Neuronal stem cell (in vitro differentiated cells): ENCODE measurements around the gene ANKFN1.

Experiments
- DNase-seq: peaks from one replicate; pipeline ENCODE4 v3.0.0-alpha.2; 2013; ENCODE audit warnings: low spot score
- H2AFZ ChIP-seq: one replicate; pipeline ENCODE4 v1.6.1; 2013; ENCODE audit warnings: mild to moderate bottlenecking, low read length, inconsistent platforms
- H2AK5ac ChIP-seq: 2 replicates; pipeline ENCODE4 v1.6.1; 2013; ENCODE audit warnings: low read depth, mild to moderate bottlenecking, inconsistent platforms, low read length, moderate library complexity, mixed read lengths
- H2BK120ac ChIP-seq: 2 replicates; pipeline ENCODE4 v1.6.1; 2013; ENCODE audit warnings: low read depth, mild to moderate bottlenecking, inconsistent platforms, low read length, moderate library complexity, mixed read lengths
- H2BK12ac ChIP-seq: one replicate; pipeline ENCODE4 v1.6.1; 2013; ENCODE audit warnings: low read length, inconsistent platforms
- H2BK15ac ChIP-seq: 2 replicates; pipeline ENCODE4 v1.6.1; 2013; ENCODE audit warnings: mild to moderate bottlenecking, low read length, inconsistent platforms, mixed read lengths
- H2BK5ac ChIP-seq: one replicate; pipeline ENCODE4 v1.6.1; 2013; ENCODE audit warnings: inconsistent platforms, mild to moderate bottlenecking, low read length, moderate library complexity
- H3K14ac ChIP-seq: one replicate; pipeline ENCODE4 v1.6.1; 2013; ENCODE audit warnings: low read length, inconsistent platforms
- H3K18ac ChIP-seq: 2 replicates; pipeline ENCODE4 v1.6.1; 2013; ENCODE audit warnings: low read length, inconsistent platforms
- H3K23ac ChIP-seq: 2 replicates; pipeline ENCODE4 v1.6.1; 2013; ENCODE audit warnings: low read depth, mild to moderate bottlenecking, mixed read lengths, low read length, inconsistent platforms; ENCODE audit not compliant: poor library complexity
- H3K27ac ChIP-seq: replicated peaks from 3 replicates; pipeline ENCODE4 v1.5.1; 2013; ENCODE audit warnings: low read length, inconsistent platforms
- H3K27me3 ChIP-seq, 3 experiments: 2 replicates each; pipeline ENCODE4 v1.6.1; 2013; ENCODE audit warnings: low read length in 3 of 3, mild to moderate bottlenecking in 2 of 3, inconsistent platforms in 1 of 3, low read depth in 1 of 3, mixed read lengths in 1 of 3, moderate library complexity in 1 of 3; ENCODE audit not compliant: control insufficient read depth in 3 of 3, insufficient read depth in 3 of 3
- H3K36me3 ChIP-seq, 2 donors: replicated peaks in 1 of 2; 2 replicates each; pipeline ENCODE4 v1.6.1; 2013; ENCODE audit warnings: low read length in 2 of 2; ENCODE audit not compliant: control insufficient read depth in 2 of 2, insufficient read depth in 2 of 2
- H3K4ac ChIP-seq: 2 replicates; pipeline ENCODE4 v1.6.1; 2013; ENCODE audit warnings: inconsistent platforms, mild to moderate bottlenecking, low read length, moderate library complexity
- H3K4me1 ChIP-seq, 2 donors: 1 replicate in 1 of 2; 2 replicates in 1 of 2; pipeline ENCODE4 v1.6.1; 2013; ENCODE audit warnings: low read length in 2 of 2, low read depth in 1 of 2; ENCODE audit not compliant: control insufficient read depth in 2 of 2, insufficient read depth in 1 of 2
- H3K4me2 ChIP-seq: one replicate; pipeline ENCODE4 v1.6.1; 2013; ENCODE audit warnings: mild to moderate bottlenecking, low read length, inconsistent platforms; ENCODE audit not compliant: insufficient read depth, poor library complexity, severe bottlenecking
- H3K4me3 ChIP-seq, 2 donors: 2 replicates each; pipeline ENCODE4 v1.5.1; 2013; ENCODE audit warnings: low read length in 2 of 2, mild to moderate bottlenecking in 2 of 2, inconsistent platforms in 1 of 2, moderate library complexity in 1 of 2
- H3K79me1 ChIP-seq: one replicate; pipeline ENCODE4 v1.6.1; 2013; ENCODE audit warnings: low read depth, mild to moderate bottlenecking, inconsistent platforms, low read length, moderate library complexity
- H3K9ac ChIP-seq: one replicate; pipeline ENCODE4 v1.6.1; 2013; ENCODE audit warnings: mild to moderate bottlenecking, low read depth, low read length, inconsistent platforms; ENCODE audit not compliant: poor library complexity
- H3K9me3 ChIP-seq, 2 donors: replicated peaks in 1 of 2; 2 replicates each; pipeline versions ENCODE3 to v1.6.1; 2013; ENCODE audit warnings: low read length in 2 of 2, mild to moderate bottlenecking in 2 of 2, inconsistent platforms in 1 of 2, low read depth in 1 of 2, mixed read lengths in 1 of 2, moderate library complexity in 1 of 2; ENCODE audit not compliant: control insufficient read depth in 2 of 2, insufficient read depth in 1 of 2
- H4K8ac ChIP-seq: one replicate; pipeline ENCODE4 v1.6.1; 2013; ENCODE audit warnings: low read depth, mild to moderate bottlenecking, inconsistent platforms, low read length, moderate library complexity
- H4K91ac ChIP-seq: one replicate; pipeline ENCODE4 v1.6.1; 2013; ENCODE audit warnings: low read length, low read depth, mild to moderate bottlenecking, inconsistent platforms; ENCODE audit not compliant: poor library complexity
- WGBS, 2 donors: extraction: QIAGEN DNeasy Blood & Tissue Kit; methylation state at CpG; one replicate each; pipeline ENCODE4 v1.1.7; 2013; ENCODE audit warnings: missing lambda C conversion rate in 2 of 2, mixed read lengths in 1 of 2; ENCODE audit not compliant: insufficient read length in 2 of 2, insufficient replicate concordance in 1 of 2; ENCODE audit errors: extremely low coverage in 2 of 2; 5-methylcytosine and 5-hydroxymethylcytosine counted together

ANKFN1 gene

DNA sequence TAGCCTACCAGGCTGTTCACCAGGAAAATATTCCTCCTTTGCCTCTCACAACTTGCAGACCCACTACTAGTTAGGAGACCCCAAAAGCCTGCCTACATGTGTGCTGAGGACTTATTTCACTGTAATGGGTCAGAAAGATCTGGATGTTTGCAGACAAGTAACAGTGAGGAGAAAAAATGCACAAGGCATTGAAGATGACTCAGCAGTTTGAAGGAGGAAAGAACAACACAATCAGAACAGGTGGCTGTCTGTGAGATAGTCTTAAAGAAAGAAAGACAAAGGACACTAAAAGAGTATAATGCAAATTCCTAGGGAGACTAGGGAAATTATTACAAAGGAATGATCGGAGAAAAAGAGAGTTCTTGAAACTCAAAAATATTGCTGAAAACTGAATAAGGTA, 69.0 kb downstream of the ANKFN1 start:
- no peak for DNase-seq
- Histone ChIP-seq H3K27ac (no peak overlapping the region), H3K4me1 (peaks cover 0 to 4% of the 10 kb centered on the region in 2 donors), H3K9me3 (no peaks in the 10 kb centered on the region), H3K18ac (no peak overlapping the region), H2AK5ac (no peak overlapping the region), H3K4me2 (no peak overlapping the region), H3K4me3 (no peak overlapping the region), H3K4ac (no peak overlapping the region), H3K23ac (no peak overlapping the region), H4K8ac (no peak overlapping the region), H2BK15ac (no peak overlapping the region), H3K36me3 (no peaks in the 10 kb centered on the region), H2BK5ac (no peak overlapping the region), H3K27me3 (no peaks in the 10 kb centered on the region), H3K14ac (no peak overlapping the region), H3K79me1 (no peaks in the 10 kb centered on the region), H2AFZ (no peak overlapping the region), H3K9ac (no peak overlapping the region), H4K91ac (no peak overlapping the region), H2BK120ac (no peak overlapping the region), H2BK12ac (no peak overlapping the region)
- WGBS, 2 donors: no CpG with 5 or more reads among the region's 1 CpG

DNA sequence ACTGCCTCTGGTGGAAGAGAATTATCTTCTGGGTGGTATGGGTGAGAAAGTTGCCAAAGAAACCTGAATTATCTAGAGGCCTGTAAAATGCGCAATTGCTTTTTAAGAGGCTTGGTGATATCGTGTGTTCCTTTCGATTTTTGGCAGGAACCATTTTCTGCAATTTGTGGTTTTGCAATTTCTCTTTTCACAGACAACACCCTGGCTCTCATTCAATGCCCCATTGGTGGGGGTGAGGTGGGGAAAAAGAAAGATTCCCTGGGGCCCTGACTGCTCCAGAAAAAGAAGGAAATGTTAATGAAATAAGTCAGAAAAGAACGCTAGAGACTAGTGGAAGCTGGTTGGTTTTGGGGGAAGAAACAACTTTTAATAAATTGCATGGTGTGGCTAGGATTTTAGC, 77.4 kb downstream of the ANKFN1 start:
- H3K18ac ChIP-seq: no peak overlapping the region
- WGBS, 2 donors: no CpG with 5 or more reads among the region's 4 CpGs
- no peak for DNase-seq

DNA sequence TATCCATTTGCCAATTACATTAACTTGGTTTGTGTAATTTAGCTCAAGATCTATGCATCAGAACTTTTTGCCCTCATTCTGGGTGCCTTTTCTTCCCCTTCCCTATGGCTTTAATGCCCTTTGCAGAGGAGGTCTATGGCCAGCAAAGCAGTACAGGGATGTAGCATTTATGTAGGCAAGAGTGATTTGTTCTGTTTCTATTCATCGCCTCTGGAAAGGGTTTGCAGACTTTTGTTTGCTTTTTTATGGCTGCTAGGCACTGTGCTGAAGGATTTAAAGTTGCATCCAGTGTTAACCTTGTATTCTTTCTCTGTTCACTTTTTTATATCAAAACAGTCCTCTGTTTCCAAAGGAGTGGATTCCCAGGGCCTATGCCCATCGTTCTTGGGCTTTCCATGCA, 78.0 kb downstream of the ANKFN1 start:
- WGBS, 2 donors: no CpG with 5 or more reads among the region's 2 CpGs
- Histone ChIP-seq H3K4me3 (no peak overlapping the region), H3K79me1 (no peaks in the 10 kb centered on the region), H3K9me3 (no peaks in the 10 kb centered on the region), H3K18ac (no peak overlapping the region), H2BK120ac (no peak overlapping the region), H3K23ac (no peak overlapping the region), H3K4ac (no peak overlapping the region), H2AFZ (no peak overlapping the region), H2AK5ac (no peak overlapping the region), H3K4me1 (peaks cover 0 to 4% of the 10 kb centered on the region in 2 donors), H2BK5ac (no peak overlapping the region), H4K8ac (no peak overlapping the region), H3K36me3 (no peaks in the 10 kb centered on the region), H2BK12ac (no peak overlapping the region), H2BK15ac (no peak overlapping the region), H3K4me2 (no peak overlapping the region), H3K9ac (no peak overlapping the region), H3K27me3 (no peaks in the 10 kb centered on the region), H3K27ac (no peak overlapping the region), H4K91ac (no peak overlapping the region), H3K14ac (no peak overlapping the region)
- DNase-seq: no peak

More for the DNA sequence above, 77.4 kb downstream of the ANKFN1 start:
- Histone ChIP-seq H3K4me1 (peaks cover 0 to 4% of the 10 kb centered on the region in 2 donors), H3K36me3 (no peaks in the 10 kb centered on the region), H4K8ac (no peak overlapping the region), H3K9ac (no peak overlapping the region), H3K27ac (no peak overlapping the region), H2AK5ac (no peak overlapping the region), H3K9me3 (no peaks in the 10 kb centered on the region), H2AFZ (no peak overlapping the region), H3K79me1 (no peaks in the 10 kb centered on the region), H3K23ac (no peak overlapping the region), H3K4ac (no peak overlapping the region), H4K91ac (no peak overlapping the region), H3K4me2 (no peak overlapping the region), H2BK12ac (no peak overlapping the region), H3K4me3 (no peak overlapping the region), H3K27me3 (no peaks in the 10 kb centered on the region), H2BK120ac (no peak overlapping the region), H3K14ac (no peak overlapping the region), H2BK15ac (no peak overlapping the region), H2BK5ac (no peak overlapping the region)

DNA sequence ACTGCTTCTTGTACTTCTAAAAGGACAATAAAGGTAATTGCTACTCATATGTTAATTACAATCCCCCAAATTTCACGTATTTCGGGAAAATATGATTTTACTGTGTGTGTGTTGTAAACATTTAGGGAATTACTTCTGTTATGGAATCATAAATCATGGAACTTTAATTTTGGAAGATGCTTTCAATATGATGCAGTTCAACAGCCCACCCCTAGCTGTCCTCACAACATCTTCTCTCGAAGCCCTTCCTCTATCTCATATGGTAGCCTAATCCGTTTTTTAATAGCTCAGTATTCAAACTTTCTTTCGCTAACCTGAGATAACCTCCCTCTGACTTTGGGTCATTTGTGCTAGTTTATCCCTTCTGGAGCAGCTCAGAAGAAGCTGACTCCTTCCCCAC, 78.4 kb downstream of the ANKFN1 start:
- Histone ChIP-seq H3K9ac (no peak overlapping the region), H3K9me3 (no peaks in the 10 kb centered on the region), H3K18ac (no peak overlapping the region), H3K4ac (no peak overlapping the region), H3K4me3 (no peak overlapping the region), H2BK15ac (no peak overlapping the region), H3K79me1 (no peaks in the 10 kb centered on the region), H3K27ac (no peak overlapping the region), H4K8ac (no peak overlapping the region), H2BK120ac (no peak overlapping the region), H3K27me3 (no peaks in the 10 kb centered on the region), H4K91ac (no peak overlapping the region), H3K36me3 (no peaks in the 10 kb centered on the region), H2BK5ac (no peak overlapping the region), H2BK12ac (no peak overlapping the region), H3K4me1 (peaks cover 0 to 4% of the 10 kb centered on the region in 2 donors), H2AK5ac (no peak overlapping the region), H3K4me2 (no peak overlapping the region), H3K14ac (no peak overlapping the region), H3K23ac (no peak overlapping the region), H2AFZ (no peak overlapping the region)
- no CpG with 5 or more reads among the region's 5 CpGs for WGBS, 2 donors
- no peak for DNase-seq
